ENCODE measurements around the gene SAFB2.

GRCh38 chr19:5563935-5564612, 58.5 kb downstream of the SAFB2 start:
- no peak for TF ChIP-seq POLR2AphosphoS5 (IDR thresholded peaks at IDR 0.05; ENCODE audit: insufficient read depth, low read depth, low read length)
- TF ChIP-seq, protein P1, sequence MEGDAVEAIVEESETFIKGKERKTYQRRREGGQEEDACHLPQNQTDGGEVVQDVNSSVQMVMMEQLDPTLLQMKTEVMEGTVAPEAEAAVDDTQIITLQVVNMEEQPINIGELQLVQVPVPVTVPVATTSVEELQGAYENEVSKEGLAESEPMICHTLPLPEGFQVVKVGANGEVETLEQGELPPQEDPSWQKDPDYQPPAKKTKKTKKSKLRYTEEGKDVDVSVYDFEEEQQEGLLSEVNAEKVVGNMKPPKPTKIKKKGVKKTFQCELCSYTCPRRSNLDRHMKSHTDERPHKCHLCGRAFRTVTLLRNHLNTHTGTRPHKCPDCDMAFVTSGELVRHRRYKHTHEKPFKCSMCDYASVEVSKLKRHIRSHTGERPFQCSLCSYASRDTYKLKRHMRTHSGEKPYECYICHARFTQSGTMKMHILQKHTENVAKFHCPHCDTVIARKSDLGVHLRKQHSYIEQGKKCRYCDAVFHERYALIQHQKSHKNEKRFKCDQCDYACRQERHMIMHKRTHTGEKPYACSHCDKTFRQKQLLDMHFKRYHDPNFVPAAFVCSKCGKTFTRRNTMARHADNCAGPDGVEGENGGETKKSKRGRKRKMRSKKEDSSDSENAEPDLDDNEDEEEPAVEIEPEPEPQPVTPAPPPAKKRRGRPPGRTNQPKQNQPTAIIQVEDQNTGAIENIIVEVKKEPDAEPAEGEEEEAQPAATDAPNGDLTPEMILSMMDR (IDR thresholded peaks at IDR 0.05; ENCODE audit: extremely low read depth in 1 of 2, insufficient read depth in 1 of 2, low read depth in 1 of 2, low read length in 2 of 2): no peak
- TF ChIP-seq EZH2 (IDR thresholded peaks at IDR 0.05; ENCODE audit: borderline replicate concordance, low read depth, low read length, severe bottlenecking): no peak
- TF ChIP-seq POLR2A (IDR thresholded peaks at IDR 0.05; ENCODE audit: low read depth, low read length): no peak
- TF ChIP-seq MAX (IDR thresholded peaks at IDR 0.05; ENCODE audit: insufficient read depth, insufficient read length): no peak
- no peak for TF ChIP-seq JUN (IDR thresholded peaks at IDR 0.05; ENCODE audit: borderline replicate concordance, insufficient read depth, insufficient read length, low read depth)

All from endothelial cell of umbilical vein (primary cell).